ENCODE measurements around the gene FSTL4. TPM values are rescaled to one million over a fixed set of nuclear protein-coding genes. Genes with fewer than 3 reads are reported as not detected.

FSTL4 gene
- total RNA-seq, 4 donors from 2014 or later, result 0.27 TPM; not detected in 3

DNA sequence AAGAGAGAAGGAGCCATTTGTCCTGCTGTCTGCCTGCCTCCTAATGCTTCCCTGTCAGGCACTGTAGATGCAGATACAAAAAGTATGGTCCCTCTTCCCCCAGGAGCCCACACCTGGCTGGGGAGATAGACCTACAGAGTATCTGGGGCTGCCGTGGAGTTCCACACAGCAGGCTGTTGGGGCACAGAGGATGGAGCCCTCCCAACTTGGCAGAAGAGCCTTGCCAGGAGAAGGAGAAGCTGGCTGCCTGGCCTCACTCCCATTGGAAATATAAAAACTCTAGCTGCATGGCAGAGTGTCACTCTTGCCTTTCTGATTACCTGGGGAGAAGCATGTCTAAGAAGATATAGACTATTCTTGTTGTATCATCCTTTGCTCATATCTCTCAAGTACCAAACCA is 160.4 kb downstream of the FSTL4 start:
- in situ Hi-C loops (cut with MboI; ENCODE audit: low pct_ligation_motif_present in 1 of 4, low pct_unique_long_range_greater_than_20kb in 1 of 4, low sequenced_read_pairs in 3 of 4) (no loop called here), intact Hi-C loops (cut with DNase I; ENCODE audit: low total_unique reads) (no loop called here)
- TF ChIP-seq EP300 (IDR thresholded peaks at IDR 0.05; ENCODE audit: low read depth), result no peak
- TF ChIP-seq POLR2A (IDR thresholded peaks at IDR 0.05), result no peak
- no peak for TF ChIP-seq POLR2AphosphoS5 (IDR thresholded peaks at IDR 0.05)
- TF ChIP-seq CTCF (IDR thresholded peaks at IDR 0.05), result no peak

GRCh38 chr5:133450286-133450685 is 162.1 kb downstream of the FSTL4 start:
- H3K36me3 ChIP-seq, result no peaks in the 10 kb centered on the region
- peaks cover 0 to 6% (median 0%) of the 10 kb centered on the region in 4 donors for H3K4me1 ChIP-seq
- in situ Hi-C loops (cut with MboI; ENCODE audit: low pct_ligation_motif_present in 1 of 4, low pct_unique_long_range_greater_than_20kb in 1 of 4, low sequenced_read_pairs in 3 of 4), result no loop called here
- TF ChIP-seq POLR2A (IDR thresholded peaks at IDR 0.05), result no peak
- no peak for TF ChIP-seq POLR2AphosphoS5 (IDR thresholded peaks at IDR 0.05)
- no peak for TF ChIP-seq CTCF (IDR thresholded peaks at IDR 0.05)
- no peak for TF ChIP-seq EP300 (IDR thresholded peaks at IDR 0.05; ENCODE audit: low read depth)
- H3K4me3 ChIP-seq, result no peak overlapping the region
- H3K27me3 ChIP-seq, result no peaks in the 10 kb centered on the region
- intact Hi-C loops (cut with DNase I; ENCODE audit: low total_unique reads), result no loop called here
- no peaks in the 10 kb centered on the region for H3K9me3 ChIP-seq
- DNase-seq, result no peak
- H3K27ac ChIP-seq, result no peak overlapping the region
- WGBS, 2 donors (ENCODE audit: low coverage in 1 of 2), result 58% methylated on average over 8 of the region's 8 CpGs; no CpG with 5 or more reads in 1 of the 2 donors

More for the DNA sequence above, 160.4 kb downstream of the FSTL4 start:
- Histone ChIP-seq H3K4me3 (no peak overlapping the region), H3K4me1 (no peaks in the 10 kb centered on the region), H3K27me3 (no peaks in the 10 kb centered on the region), H3K27ac (no peak overlapping the region), H3K9me3 (no peaks in the 10 kb centered on the region), H3K36me3 (no peaks in the 10 kb centered on the region)
- no peak for DNase-seq
- 88% methylated on average over 1 of the region's 1 CpG; no CpG with 5 or more reads in 1 of the 2 donors for WGBS, 2 donors (ENCODE audit: low coverage in 1 of 2)

GRCh38 chr5:133449181-133449580 is 163.2 kb downstream of the FSTL4 start:
- in situ Hi-C loops (cut with MboI; ENCODE audit: low pct_ligation_motif_present in 1 of 4, low pct_unique_long_range_greater_than_20kb in 1 of 4, low sequenced_read_pairs in 3 of 4) (loop anchor here in 1 of 4 donors (25.0 kb wide), 1 partner anchor 413 kb away; no protein-coding TSS in a partner anchor), intact Hi-C loops (cut with DNase I; ENCODE audit: low total_unique reads) (no loop called here)
- Histone ChIP-seq H3K27ac (no peak overlapping the region), H3K36me3 (no peaks in the 10 kb centered on the region), H3K4me3 (no peak overlapping the region), H3K27me3 (no peaks in the 10 kb centered on the region), H3K9me3 (no peaks in the 10 kb centered on the region), H3K4me1 (peaks cover 0 to 6% (median 0%) of the 10 kb centered on the region in 4 donors)
- no peak for DNase-seq
- no peak for TF ChIP-seq POLR2AphosphoS5 (IDR thresholded peaks at IDR 0.05)
- TF ChIP-seq POLR2A (IDR thresholded peaks at IDR 0.05), result no peak
- TF ChIP-seq EP300 (IDR thresholded peaks at IDR 0.05; ENCODE audit: low read depth), result no peak
- no peak for TF ChIP-seq CTCF (IDR thresholded peaks at IDR 0.05)
- 83% methylated on average over 10 of the region's 10 CpGs; no CpG with 5 or more reads in 1 of the 2 donors for WGBS, 2 donors (ENCODE audit: low coverage in 1 of 2)

DNA sequence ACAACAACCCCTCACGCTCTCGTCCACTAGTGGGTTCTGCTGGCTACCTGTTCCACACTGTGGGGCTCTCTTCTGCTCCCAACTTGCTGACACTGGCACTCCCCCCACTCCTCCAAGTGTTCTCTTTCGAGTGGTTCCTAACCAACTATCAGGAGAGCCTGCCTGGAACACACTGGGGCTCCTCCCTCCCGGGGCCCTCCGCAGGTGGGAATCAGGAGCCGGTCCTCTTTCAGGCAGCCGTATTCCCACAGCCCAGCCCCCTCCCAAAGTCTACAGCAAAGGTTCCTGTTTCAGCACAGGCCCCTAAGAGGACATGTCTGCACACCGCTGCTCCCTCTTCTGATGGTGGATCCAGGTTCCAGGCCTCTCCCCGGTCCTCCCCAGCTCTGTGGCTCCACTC is 165.9 kb downstream of the FSTL4 start:
- 90% methylated on average over 9 of the region's 9 CpGs; no CpG with 5 or more reads in 1 of the 2 donors for WGBS, 2 donors (ENCODE audit: low coverage in 1 of 2)
- Histone ChIP-seq H3K36me3 (no peaks in the 10 kb centered on the region), H3K4me1 (peaks cover 0 to 6% (median 0%) of the 10 kb centered on the region in 4 donors)

More for the DNA sequence above, 165.9 kb downstream of the FSTL4 start:
- in situ Hi-C loops (cut with MboI; ENCODE audit: low pct_ligation_motif_present in 1 of 4, low pct_unique_long_range_greater_than_20kb in 1 of 4, low sequenced_read_pairs in 3 of 4) (loop anchor here in 1 of 4 donors (25.0 kb wide), 1 partner anchor 416 kb away; no protein-coding TSS in a partner anchor), intact Hi-C loops (cut with DNase I; ENCODE audit: low total_unique reads) (no loop called here)
- TF ChIP-seq POLR2A (IDR thresholded peaks at IDR 0.05) (no peak), POLR2AphosphoS5 (IDR thresholded peaks at IDR 0.05) (no peak), CTCF (IDR thresholded peaks at IDR 0.05) (no peak), EP300 (IDR thresholded peaks at IDR 0.05; ENCODE audit: low read depth) (no peak)
- no peak overlapping the region for H3K27ac ChIP-seq
- DNase-seq, result no peak
- no peak overlapping the region for H3K4me3 ChIP-seq
- H3K9me3 ChIP-seq, result no peaks in the 10 kb centered on the region
- no peaks in the 10 kb centered on the region for H3K27me3 ChIP-seq

Measured in transverse colon (tissue), 4 donors.